Measurements from ENCODE around the gene GUK1.

The GUK1 gene

DNA sequence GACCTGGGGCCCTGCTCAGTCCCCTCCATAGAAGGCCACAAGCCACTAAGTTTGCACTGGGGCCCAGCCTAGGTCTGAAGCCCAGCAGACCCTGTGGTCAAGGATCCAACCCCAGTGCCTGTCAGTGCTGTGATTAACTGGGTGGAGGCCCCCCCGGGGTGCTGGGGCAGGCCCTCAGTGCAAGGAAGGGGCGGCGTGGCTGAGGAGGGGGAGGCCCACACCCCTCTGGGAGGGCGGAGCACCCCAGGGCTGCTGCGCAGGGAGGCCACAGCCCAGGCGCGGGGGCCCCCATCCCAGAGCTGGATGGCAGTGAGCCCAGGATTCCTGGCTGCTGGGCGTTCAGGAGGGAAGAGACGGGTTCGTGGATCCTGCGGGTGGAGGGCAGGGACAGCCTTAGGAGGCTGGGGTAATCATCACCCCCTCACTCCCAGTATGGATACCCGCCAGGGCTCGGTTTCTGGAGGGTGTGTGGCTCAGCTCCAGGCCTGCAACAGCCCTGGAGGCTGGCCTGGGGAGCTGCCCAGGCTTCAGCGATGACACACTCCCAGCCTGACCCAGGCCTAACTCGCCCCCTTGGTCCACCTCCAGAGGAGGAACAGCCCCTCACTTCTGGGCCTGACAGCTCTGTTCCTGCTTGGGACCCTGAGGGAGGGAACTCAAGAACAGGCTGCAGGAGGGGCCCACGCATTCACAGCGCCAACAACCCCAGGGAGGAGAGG is 10.5 kb downstream of the GUK1 start:
- DNase-seq, result no peak

DNA sequence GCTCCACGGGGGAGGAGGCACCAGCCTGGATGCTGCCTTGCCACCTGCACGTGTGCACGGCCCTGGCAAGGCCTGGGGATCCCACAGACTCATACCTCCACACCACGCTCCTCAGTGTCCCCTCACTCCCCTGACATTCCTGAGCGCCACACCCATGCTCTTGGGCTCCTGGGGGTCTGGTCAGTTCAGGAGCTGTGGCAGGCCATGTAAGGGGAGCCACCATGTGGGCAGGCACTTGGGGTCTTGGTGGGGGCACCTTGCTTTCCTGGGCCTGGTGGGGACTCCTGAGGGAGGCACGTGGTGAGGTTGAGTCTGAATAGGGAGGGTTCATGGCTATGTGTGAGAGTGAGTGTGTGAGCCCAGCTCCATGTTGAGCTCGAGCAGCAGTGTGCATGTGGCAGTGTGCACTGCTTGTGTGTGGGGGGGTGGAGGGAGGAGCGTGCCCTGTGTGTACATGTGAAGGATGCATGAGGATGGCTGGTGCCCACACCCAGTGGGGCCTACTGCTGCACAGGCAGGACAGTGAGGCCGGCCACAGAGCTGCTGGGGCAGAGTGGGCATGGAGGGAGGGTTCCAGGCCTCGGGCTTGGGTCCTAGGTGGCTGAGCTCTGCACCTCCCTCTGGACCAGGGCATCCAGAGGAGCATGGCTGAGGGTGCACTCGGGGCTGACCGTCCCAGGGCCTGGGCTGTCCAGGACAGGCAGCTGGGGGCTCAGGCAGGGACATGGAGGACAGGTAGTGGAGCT is 11.3 kb downstream of the GUK1 start:
- DNase-seq, result no peak

- no peak for DNase-seq
Observed at GRCh38 chr1:228152097-228152917, 12.2 kb downstream of the GUK1 start.

- no peak for DNase-seq
Observed at GRCh38 chr1:228152918-228153258, 12.8 kb downstream of the GUK1 start.

- DNase-seq, result peak; percentile 71
Observed at GRCh38 chr1:228154021-228154669, 14.1 kb downstream of the GUK1 start.

- no peak for DNase-seq
Observed at GRCh38 chr1:228154670-228155571, 14.8 kb downstream of the GUK1 start.

DNA sequence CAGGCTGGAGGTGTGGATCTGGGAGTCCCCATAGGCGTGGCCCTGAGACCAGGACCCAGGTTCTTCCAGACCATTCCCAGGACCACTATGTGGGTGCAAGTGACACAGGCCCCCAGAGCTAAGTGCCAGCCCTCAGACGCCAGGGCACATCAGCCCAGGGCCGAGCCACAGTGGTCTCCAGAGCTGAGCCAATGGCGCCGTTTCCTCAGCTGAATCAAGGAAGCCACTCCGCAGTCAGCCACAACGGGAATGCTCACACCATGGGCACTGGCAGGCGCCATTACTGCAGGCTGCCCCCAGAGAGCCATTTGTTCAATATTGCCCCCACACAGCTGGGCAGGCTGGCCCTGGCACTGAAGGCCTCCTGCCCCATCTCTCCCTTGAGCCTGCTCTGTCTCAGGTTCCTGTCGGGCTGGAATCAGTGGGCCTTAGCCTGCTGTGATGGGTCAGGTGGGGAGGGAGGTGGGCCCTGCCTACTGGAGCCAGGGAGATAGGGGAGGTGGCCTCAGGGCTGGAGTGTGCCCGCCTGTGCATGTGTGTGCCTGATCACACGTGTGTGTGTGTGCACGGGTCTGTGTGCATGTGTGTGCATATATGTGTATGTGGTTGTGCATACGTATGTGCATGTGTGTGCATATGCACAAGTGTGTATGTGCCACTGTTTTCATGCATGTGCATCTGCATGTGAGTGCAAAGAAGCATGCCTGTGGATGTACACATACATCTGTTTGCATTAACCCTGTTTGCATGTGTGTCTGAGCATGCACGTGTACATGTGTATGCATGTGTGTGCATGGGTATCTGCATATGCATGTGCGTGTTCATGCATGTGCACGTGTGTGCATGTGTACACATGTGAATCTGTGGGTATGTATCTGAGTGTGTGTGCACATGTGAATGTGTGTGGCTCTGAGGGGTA is 15.8 kb downstream of the GUK1 start:
- DNase-seq, result no peak

- no peak for DNase-seq
Observed at GRCh38 chr1:228156515-228156881, 16.4 kb downstream of the GUK1 start.

DNA sequence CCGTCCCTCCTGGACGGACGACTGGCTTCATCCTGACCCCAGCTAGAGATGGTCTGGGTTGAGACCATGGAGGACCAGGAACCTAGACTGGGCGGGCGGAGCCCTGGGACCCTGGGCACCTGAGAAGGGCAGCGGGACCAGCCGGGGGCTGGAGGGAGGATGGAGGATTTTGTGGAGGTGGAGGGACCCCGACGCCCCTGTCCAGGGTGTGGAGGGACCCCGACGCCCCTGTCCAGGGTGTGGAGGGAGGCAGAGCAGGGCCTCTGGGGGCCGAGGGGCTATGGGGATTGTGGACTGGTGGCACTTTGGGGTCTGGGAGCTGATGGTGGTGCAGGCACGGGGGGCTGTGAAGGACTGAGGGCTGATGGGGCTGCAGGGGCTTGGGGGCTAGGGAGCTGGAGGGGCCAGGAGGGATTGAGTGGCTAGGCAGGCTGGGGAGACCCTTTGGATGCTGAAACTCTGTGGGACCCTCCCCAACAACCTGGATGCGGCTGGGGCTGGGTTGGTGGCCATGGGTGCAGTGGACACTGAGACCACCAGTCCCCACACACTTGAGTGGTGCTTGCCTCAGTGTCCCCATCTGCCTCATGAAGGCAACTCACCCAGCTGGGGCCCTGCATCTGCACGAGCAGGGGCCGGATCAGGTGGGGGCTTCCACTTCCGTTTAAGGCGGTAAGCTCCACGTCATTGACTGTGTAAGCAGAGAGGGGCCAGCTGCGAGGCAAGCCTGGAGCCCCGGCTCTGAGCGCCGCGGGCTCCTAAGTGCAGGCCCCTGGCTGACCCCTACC is 17.1 kb downstream of the GUK1 start:
- no peak for DNase-seq

GRCh38 chr1:228157729-228158126 is 17.6 kb downstream of the GUK1 start:
- no peak for DNase-seq

DNA sequence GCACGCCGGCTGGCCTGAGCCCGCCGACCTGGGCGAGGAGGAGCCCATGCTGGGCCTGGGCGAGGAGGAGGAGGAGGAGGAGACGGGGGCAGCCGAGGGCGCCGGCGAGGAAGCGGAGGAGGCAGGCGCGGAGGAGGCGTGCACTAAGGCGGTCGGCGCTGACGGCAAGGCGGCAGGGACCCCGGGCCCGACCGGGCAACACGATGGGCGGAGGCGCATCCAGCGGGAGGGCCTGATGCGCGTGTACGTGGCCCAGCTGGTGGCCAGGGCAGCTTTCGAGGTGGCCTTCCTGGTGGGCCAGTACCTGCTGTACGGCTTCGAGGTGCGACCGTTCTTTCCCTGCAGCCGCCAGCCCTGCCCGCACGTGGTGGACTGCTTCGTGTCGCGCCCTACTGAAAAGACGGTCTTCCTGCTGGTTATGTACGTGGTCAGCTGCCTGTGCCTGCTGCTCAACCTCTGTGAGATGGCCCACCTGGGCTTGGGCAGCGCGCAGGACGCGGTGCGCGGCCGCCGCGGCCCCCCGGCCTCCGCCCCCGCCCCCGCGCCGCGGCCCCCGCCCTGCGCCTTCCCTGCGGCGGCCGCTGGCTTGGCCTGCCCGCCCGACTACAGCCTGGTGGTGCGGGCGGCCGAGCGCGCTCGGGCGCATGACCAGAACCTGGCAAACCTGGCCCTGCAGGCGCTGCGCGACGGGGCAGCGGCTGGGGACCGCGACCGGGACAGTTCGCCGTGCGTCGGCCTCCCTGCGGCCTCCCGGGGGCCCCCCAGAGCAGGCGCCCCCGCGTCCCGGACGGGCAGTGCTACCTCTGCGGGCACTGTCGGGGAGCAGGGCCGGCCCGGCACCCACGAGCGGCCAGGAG is 18.3 kb downstream of the GUK1 start:
- DNase-seq, result no peak

GRCh38 chr1:228159008-228159665 is 19.1 kb downstream of the GUK1 start:
- no peak for DNase-seq

DNA sequence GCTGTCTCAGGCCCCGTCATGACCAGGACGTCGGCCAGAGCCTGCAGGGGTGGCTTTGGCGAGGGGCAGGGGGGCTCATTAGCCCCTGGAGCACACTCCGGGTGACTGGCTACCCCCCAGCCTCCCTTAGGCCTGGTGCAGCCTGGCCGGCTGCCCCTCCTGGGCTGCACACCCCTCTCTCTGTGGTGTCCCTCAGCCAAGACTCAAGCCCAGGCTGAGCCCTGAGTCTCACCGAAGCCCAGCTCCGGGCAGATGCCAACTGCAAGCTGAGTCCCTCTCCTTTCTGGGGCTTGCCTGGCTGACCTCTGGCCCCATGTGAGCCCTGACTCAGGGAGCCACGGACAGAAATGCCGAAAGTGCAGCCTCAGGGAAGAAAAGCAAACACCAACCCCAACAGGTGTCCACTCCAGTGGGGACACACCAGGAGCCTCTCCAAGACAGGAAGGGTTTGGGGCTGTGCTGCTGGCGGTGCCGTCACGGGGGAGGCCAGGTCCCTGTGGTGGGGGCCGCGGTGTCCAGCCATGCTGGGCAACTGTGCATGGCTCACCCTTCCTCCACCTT is 20.2 kb downstream of the GUK1 start:
- no peak for DNase-seq

DNA sequence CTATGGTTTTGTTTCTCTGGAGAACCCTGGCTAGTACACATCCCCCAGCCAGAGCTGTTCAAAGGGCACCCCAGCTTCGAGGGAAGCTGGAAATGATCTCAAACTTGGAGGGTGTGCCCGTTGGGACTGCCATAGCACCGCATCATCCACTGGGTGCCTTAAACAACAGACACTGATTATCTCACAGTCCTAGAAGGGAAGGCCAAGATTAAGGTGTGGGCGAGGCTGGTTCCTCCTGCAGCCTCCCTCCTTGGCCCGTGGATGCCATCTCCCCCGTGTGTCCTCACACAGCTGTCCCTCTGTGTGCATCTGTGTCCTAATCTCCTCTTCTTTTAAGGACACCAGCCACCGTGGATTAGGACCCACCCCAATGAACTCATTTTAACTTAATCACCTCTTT is 21.3 kb downstream of the GUK1 start:
- peak; percentile 98 for DNase-seq

DNA sequence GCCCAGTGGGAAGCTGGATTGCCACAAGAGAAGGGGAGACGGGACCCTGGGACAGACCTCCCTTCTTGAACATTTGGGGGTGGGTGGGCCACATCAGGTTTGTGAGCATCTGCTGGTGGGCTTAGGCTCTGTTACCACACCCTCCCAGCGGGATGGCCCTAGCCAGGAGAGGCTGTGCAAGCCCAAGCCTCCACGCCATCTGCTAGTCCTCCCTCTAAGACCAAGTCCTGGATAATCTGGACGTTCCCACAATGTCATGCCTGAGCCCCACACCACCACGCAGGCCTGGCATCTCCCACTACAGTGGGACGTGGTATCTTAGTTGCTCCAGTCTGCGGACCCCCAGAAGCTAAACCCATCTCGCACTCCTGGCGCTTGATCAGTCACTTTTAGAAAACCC is 21.8 kb downstream of the GUK1 start:
- peak; percentile 99 for DNase-seq

- DNase-seq, result peak; percentile 78
Observed at GRCh38 chr1:228162286-228163006, 22.4 kb downstream of the GUK1 start.

DNA sequence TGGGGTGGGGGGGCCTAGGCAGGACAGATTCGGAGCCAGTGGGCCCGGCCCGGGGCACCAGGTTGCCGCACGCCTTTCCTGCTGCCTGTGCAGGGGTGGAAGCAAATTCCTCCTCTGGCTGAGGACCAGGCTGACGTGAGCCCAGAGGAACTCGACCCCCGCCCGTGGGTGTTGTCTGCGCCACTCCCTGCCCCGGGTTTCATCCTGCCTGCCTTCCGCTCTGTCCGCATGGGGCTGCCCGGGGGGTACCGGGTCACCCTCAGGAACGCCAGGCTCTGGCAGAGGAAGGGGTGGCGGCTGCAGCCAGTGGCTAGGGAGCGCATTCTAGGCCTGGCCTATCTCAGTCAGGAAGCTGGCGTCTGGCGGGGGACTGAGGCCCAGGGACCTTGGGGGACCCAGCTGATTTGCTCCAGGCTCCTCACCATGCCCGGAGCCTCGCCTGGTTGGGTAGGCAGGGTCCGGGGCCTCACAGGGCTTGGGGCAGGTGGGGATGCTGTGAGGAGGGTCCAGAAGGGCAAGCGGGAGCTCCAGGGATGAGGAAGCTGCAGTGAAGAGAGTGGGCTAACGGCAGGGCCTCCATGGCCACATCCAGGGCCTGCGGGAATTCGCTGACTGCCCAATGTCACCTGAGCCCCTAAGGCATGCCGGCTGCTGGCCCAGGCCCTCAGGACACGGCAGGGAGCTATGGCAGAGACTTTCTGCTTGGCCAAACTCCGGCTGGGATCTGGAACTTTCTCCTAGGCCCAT is 23.1 kb downstream of the GUK1 start:
- no peak for DNase-seq

Data from NCI-H82 (cell line).